Fibroblast of lung (primary cell): ENCODE data around the gene DCAF16. TPM values are rescaled to one million over a fixed set of nuclear protein-coding genes. Genes with fewer than 3 reads are reported as not detected.

ENCODE experiments used
- DNase-seq, 2 donors: peaks; one replicate each; pipeline versions ENCODE4 v3.0.0 to v3.0.0-alpha.2; 2010; ENCODE audit warnings: low read depth in 2 of 2
- H2AFZ ChIP-seq: 2 replicates; pipeline ENCODE4 v1.5.1; 2012; ENCODE audit warnings: low read length, control low read depth, inconsistent platforms
- H3K27ac ChIP-seq: 2 replicates; pipeline ENCODE4 v1.5.1; 2011; ENCODE audit warnings: low read length, control low read depth; ENCODE audit not compliant: insufficient read depth
- H3K27me3 ChIP-seq: 2 replicates; pipeline ENCODE4 v1.5.1; 2011; ENCODE audit warnings: mild to moderate bottlenecking, low read length; ENCODE audit not compliant: control insufficient read depth, insufficient read depth
- H3K36me3 ChIP-seq: 2 replicates; pipeline ENCODE4 v1.5.1; 2011; ENCODE audit warnings: low read length; ENCODE audit not compliant: control insufficient read depth, insufficient read depth
- H3K4me1 ChIP-seq: 2 replicates; pipeline ENCODE4 v1.5.1; 2011; ENCODE audit warnings: low read length; ENCODE audit not compliant: control insufficient read depth, insufficient read depth; ENCODE audit errors: extremely low read depth
- H3K4me2 ChIP-seq: 2 replicates; pipeline ENCODE4 v1.5.1; 2011; ENCODE audit warnings: low read length, control low read depth; ENCODE audit not compliant: insufficient read depth; ENCODE audit errors: extremely low read depth
- H3K4me3 ChIP-seq, 4 experiments: fragments of 200-600 bp in 1 of 4; sonication (generic) in 1 of 4; replicated peaks in 1 of 4; 2 replicates each; pipeline ENCODE4 v1.5.1; 2011 to 2016; ENCODE audit warnings: low read length in 4 of 4, low read depth in 3 of 4, mild to moderate bottlenecking in 3 of 4, control low read depth in 2 of 4, inconsistent platforms in 1 of 4, mixed read lengths in 1 of 4; ENCODE audit not compliant: insufficient read depth in 1 of 4; ENCODE audit errors: control extremely low read depth in 1 of 4
- H3K79me2 ChIP-seq: 2 replicates; pipeline ENCODE4 v1.5.1; 2012; ENCODE audit warnings: mild to moderate bottlenecking, low read length, inconsistent platforms; ENCODE audit not compliant: control insufficient read depth, insufficient read depth
- H3K9ac ChIP-seq: 2 replicates; pipeline ENCODE4 v1.5.1; 2011; ENCODE audit warnings: mild to moderate bottlenecking, low read length, control low read depth; ENCODE audit not compliant: insufficient read depth
- H3K9me3 ChIP-seq: 2 replicates; pipeline ENCODE4 v1.5.1; 2012; ENCODE audit warnings: low read depth, low read length; ENCODE audit not compliant: control insufficient read depth, insufficient read depth
- H4K20me1 ChIP-seq: 2 replicates; pipeline ENCODE4 v1.5.1; 2011; ENCODE audit warnings: low read length; ENCODE audit not compliant: control insufficient read depth, insufficient read depth; ENCODE audit errors: extremely low read depth
- EZH2 ChIP-seq: IDR thresholded peaks from 2 replicates; pipeline ENCODE4 v1.5.1; 2012; ENCODE audit warnings: low read length, control low read depth, mild to moderate bottlenecking; ENCODE audit errors: missing control alignments
- polyA plus RNA-seq, 2 donors: library from polyadenylated mRNA; depleted of rRNA in 1 of 2; stranded (reverse) in 1 of 2; unstranded in 1 of 2; fragments of >200 nt; gene quantifications; 2 replicates each; pipeline ENCODE4 v1.2.1, GENCODE V29; 2011 to 2012; ENCODE audit warnings: missing spikeins in 1 of 2
- total RNA-seq: library from RNA; depleted of rRNA; stranded (reverse); fragments of >200 nt; gene quantifications from 2 replicates; pipeline ENCODE4 v1.2.1, GENCODE V29; 2014
- TF ChIP-seq, protein P1 (sequence below), 2 donors: IDR thresholded peaks in 1 of 2; conservative IDR thresholded peaks in 1 of 2; 1 replicate in 1 of 2; 2 replicates in 1 of 2; pipeline ENCODE4 v1.5.1; 2011 to 2012; ENCODE audit warnings: low read length in 2 of 2, control low read depth in 1 of 2, inconsistent platforms in 1 of 2, low read depth in 1 of 2, mild to moderate bottlenecking in 1 of 2

Gene DCAF16
- total and polyA plus RNA-seq, 2 donors (not counting 1 experiment from before 2014, with no cell fraction given): 20.0 to 25.4 TPM

DNA sequence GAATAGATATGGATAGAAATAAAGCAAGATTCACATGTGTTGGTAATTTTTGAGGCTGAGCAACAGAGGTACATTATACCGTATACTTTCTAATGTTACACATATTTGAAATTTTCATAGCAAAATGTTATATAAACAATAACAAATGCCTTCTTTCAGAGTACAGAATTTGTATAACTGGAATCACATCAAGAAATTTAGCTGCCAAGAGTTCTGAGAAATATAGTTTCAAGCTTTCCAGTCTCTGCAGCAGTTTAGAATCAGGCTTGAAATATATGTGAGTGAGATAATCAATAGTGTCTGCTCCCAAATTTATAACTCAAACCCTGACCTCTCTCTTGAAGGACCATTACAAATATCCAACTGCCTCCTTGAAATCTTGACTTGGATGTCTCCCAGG is 52.9 kb downstream of the DCAF16 start:
- Histone ChIP-seq H3K4me3 (no peak overlapping the region), H3K4me1 (no peaks in the 10 kb centered on the region), H3K4me2 (no peak overlapping the region), H2AFZ (no peak overlapping the region), H3K9me3 (no peaks in the 10 kb centered on the region), H3K27me3 (no peaks in the 10 kb centered on the region), H3K79me2 (no peaks in the 10 kb centered on the region), H3K9ac (no peak overlapping the region), H3K27ac (no peak overlapping the region), H4K20me1 (no peaks in the 10 kb centered on the region), H3K36me3 (no peaks in the 10 kb centered on the region)
- no peak for DNase-seq
- no peak for TF ChIP-seq EZH2

DNA sequence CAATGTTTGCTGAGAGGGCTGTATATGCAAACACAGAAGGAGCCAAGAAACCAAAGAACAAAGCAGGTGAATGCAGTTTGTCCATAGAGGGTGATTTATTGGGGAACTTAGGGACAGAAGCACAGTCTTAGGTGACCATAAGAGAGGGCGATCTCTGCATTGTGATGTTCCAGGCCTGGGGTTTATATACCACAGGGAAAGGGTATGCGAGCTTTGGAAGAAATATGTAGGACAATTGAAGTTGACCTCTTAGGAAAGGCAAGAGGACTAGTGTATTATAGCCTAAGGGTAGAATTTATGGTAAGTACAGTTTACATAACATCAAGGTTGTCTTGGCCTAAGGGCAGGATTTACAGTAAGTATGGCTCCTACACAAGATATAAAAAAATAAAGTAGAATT is 56.9 kb downstream of the DCAF16 start:
- Histone ChIP-seq H3K9ac (no peak overlapping the region), H3K4me3 (no peak overlapping the region), H2AFZ (no peak overlapping the region), H3K79me2 (no peaks in the 10 kb centered on the region), H3K4me1 (no peaks in the 10 kb centered on the region), H3K4me2 (no peak overlapping the region), H3K27me3 (no peaks in the 10 kb centered on the region), H4K20me1 (no peaks in the 10 kb centered on the region), H3K27ac (no peak overlapping the region), H3K9me3 (no peaks in the 10 kb centered on the region), H3K36me3 (no peaks in the 10 kb centered on the region)
- no peak for DNase-seq
- TF ChIP-seq, protein P1, sequence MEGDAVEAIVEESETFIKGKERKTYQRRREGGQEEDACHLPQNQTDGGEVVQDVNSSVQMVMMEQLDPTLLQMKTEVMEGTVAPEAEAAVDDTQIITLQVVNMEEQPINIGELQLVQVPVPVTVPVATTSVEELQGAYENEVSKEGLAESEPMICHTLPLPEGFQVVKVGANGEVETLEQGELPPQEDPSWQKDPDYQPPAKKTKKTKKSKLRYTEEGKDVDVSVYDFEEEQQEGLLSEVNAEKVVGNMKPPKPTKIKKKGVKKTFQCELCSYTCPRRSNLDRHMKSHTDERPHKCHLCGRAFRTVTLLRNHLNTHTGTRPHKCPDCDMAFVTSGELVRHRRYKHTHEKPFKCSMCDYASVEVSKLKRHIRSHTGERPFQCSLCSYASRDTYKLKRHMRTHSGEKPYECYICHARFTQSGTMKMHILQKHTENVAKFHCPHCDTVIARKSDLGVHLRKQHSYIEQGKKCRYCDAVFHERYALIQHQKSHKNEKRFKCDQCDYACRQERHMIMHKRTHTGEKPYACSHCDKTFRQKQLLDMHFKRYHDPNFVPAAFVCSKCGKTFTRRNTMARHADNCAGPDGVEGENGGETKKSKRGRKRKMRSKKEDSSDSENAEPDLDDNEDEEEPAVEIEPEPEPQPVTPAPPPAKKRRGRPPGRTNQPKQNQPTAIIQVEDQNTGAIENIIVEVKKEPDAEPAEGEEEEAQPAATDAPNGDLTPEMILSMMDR (conservative IDR thresholded peaks at IDR 0.05 in 1 of 2, IDR thresholded peaks at IDR 0.05 in 1 of 2; ENCODE audit: low read depth in 1 of 2, low read length in 2 of 2): no peak
- TF ChIP-seq EZH2: no peak

Other genes with a start within 250 kb of the DCAF16 start
- 116 and 129 TPM in 2 replicates for gene LAP3, start 233.6 kb downstream of the DCAF16 start, total RNA-seq
- gene LAP3, start 233.6 kb downstream of the DCAF16 start, polyA plus RNA-seq: 80.8 and 112 TPM in 2 replicates
- 11.0 and 20.1 TPM in 2 replicates for gene MED28, start 196.1 kb downstream of the DCAF16 start, total RNA-seq
- 16.8 and 18.8 TPM in 2 replicates for gene MED28, start 196.1 kb downstream of the DCAF16 start, polyA plus RNA-seq
- gene FAM184B, start 29.1 kb downstream of the DCAF16 start, total RNA-seq: under 0.01 TPM in 1 of 2 replicates, not detected in the other
- gene FAM184B, start 29.1 kb downstream of the DCAF16 start, polyA plus RNA-seq: not detected in 2 replicates
- gene NCAPG, start 222 bp upstream of the DCAF16 start, total RNA-seq: 3.9 and 10.1 TPM in 2 replicates
- gene NCAPG, start 222 bp upstream of the DCAF16 start, polyA plus RNA-seq: 8.0 and 24.1 TPM in 2 replicates
- 11.0 and 13.5 TPM in 2 replicates for gene LCORL, start 211.0 kb upstream of the DCAF16 start, total RNA-seq
- 6.3 and 8.5 TPM in 2 replicates for gene LCORL, start 211.0 kb upstream of the DCAF16 start, polyA plus RNA-seq